OCI-LY7 (cell line): ENCODE results near the gene KRT12. TPM values are rescaled to one million over a fixed set of nuclear protein-coding genes. Genes with fewer than 3 reads are reported as not detected.

Experiments used
- BruUV-seq: library from RNA; stranded (reverse); fragments of 400-500 nt; replicated peaks from 2 replicates; lab custom pipeline; 2021; lab: Mats Ljungman, UMichigan
- CTCF ChIA-PET: fragments of 300-600 bp; sonication (Branson Sonifier 250); formaldehyde crosslinking; loops from one replicate; lab custom pipeline; 2022; ENCODE audit warnings: antibody characterized with exemption; ENCODE audit not compliant: unreplicated experiment; lab: Charles Lee
- POLR2A ChIA-PET: fragments of 300-600 bp; sonication (Branson Sonifier 250); formaldehyde crosslinking; loops from one replicate; lab custom pipeline; 2022; ENCODE audit warnings: antibody characterized with exemption; lab: Charles Lee
- DNase-seq: peaks from one replicate; pipeline ENCODE4 v3.0.0-alpha.2; 2015; ENCODE audit warnings: low spot score
- H2AFZ ChIP-seq: fragments of 200-600 bp; sonication (generic), shearing (Covaris generic); 2 replicates; pipeline ENCODE4 v1.6.1; 2014; ENCODE audit warnings: mild to moderate bottlenecking, antibody characterized with exemption, low read length, moderate library complexity
- H3K27ac ChIP-seq: fragments of 200-600 bp; sonication (generic); 2 replicates; pipeline ENCODE4 v1.5.1; 2014; ENCODE audit warnings: mixed run types, low read depth, mild to moderate bottlenecking, moderate library complexity, low read length, inconsistent platforms; ENCODE audit not compliant: poor library complexity, severe bottlenecking
- H3K36me3 ChIP-seq: fragments of 200-600 bp; sonication (generic); 2 replicates; pipeline ENCODE4 v1.6.1; 2014; ENCODE audit warnings: mild to moderate bottlenecking, antibody characterized with exemption, low read length, moderate library complexity, mixed read lengths; ENCODE audit not compliant: insufficient read depth
- H3K4me1 ChIP-seq: fragments of 200-600 bp; sonication (generic); 2 replicates; pipeline ENCODE4 v1.5.1; 2014; ENCODE audit warnings: mild to moderate bottlenecking, low read length; ENCODE audit not compliant: insufficient read depth, poor library complexity, severe bottlenecking
- H3K4me2 ChIP-seq: fragments of 200-600 bp; sonication (generic); 2 replicates; pipeline ENCODE4 v1.6.1; 2014; ENCODE audit warnings: mild to moderate bottlenecking, low read length
- H3K4me3 ChIP-seq: fragments of 200-600 bp; sonication (generic); 2 replicates; pipeline ENCODE4 v1.5.1; 2014; ENCODE audit warnings: mild to moderate bottlenecking, low read depth, low read length; ENCODE audit not compliant: poor library complexity, severe bottlenecking
- H3K79me2 ChIP-seq: fragments of 200-600 bp; sonication (generic); 2 replicates; pipeline ENCODE4 v1.6.1; 2016; ENCODE audit warnings: low read depth, mild to moderate bottlenecking, low read length, moderate library complexity, mixed read lengths; ENCODE audit not compliant: insufficient read depth
- H3K9me2 ChIP-seq: fragments of 200-600 bp; sonication (generic); 2 replicates; pipeline ENCODE4 v1.6.1; 2016; ENCODE audit warnings: mild to moderate bottlenecking, low read length, mixed read lengths; ENCODE audit not compliant: insufficient read depth
- H3K9me3 ChIP-seq: fragments of 200-600 bp; sonication (generic); 2 replicates; pipeline ENCODE4 v1.6.1; 2014; ENCODE audit warnings: mild to moderate bottlenecking, mixed run types, low read length, mixed read lengths
- H4K20me1 ChIP-seq: fragments of 200-600 bp; sonication (generic); 2 replicates; pipeline ENCODE4 v1.6.1; 2014; ENCODE audit warnings: mild to moderate bottlenecking, antibody characterized with exemption, low read length, moderate library complexity, mixed read lengths; ENCODE audit not compliant: insufficient read depth
- EZH2phosphoT487 ChIP-seq: fragments of 200-600 bp; sonication (generic); IDR thresholded peaks from 2 replicates; pipeline ENCODE4 v1.6.1; 2018; ENCODE audit warnings: low read depth, borderline replicate concordance, mild to moderate bottlenecking, mixed run types, antibody characterized with exemption, low read length, moderate library complexity, mixed read lengths
- intact Hi-C: fragments of 100-400 bp; cut with micrococcal nuclease; formaldehyde crosslinking; loops from one replicate; pipeline ENCODE4 v1.10.0; 2022; ENCODE audit not compliant: unreplicated experiment
- total RNA-seq, 2 experiments: library from RNA; depleted of rRNA in 1 of 2; stranded (reverse); fragments of >200 nt in 1 of 2; shearing (Covaris generic) in 1 of 2; gene quantifications; 2 replicates each; pipeline ENCODE4 v1.2.3, GENCODE V29; 2014 to 2022
- TF ChIP-seq, protein P1 (sequence below): fragments of 200-600 bp; sonication (generic); conservative IDR thresholded peaks from 2 replicates; pipeline ENCODE4 v1.5.1; 2014; ENCODE audit warnings: mild to moderate bottlenecking, antibody characterized with exemption, low read length, moderate library complexity, mixed read lengths

Gene KRT12
- total RNA-seq, 2 experiments from 2014 or later = not detected

DNA sequence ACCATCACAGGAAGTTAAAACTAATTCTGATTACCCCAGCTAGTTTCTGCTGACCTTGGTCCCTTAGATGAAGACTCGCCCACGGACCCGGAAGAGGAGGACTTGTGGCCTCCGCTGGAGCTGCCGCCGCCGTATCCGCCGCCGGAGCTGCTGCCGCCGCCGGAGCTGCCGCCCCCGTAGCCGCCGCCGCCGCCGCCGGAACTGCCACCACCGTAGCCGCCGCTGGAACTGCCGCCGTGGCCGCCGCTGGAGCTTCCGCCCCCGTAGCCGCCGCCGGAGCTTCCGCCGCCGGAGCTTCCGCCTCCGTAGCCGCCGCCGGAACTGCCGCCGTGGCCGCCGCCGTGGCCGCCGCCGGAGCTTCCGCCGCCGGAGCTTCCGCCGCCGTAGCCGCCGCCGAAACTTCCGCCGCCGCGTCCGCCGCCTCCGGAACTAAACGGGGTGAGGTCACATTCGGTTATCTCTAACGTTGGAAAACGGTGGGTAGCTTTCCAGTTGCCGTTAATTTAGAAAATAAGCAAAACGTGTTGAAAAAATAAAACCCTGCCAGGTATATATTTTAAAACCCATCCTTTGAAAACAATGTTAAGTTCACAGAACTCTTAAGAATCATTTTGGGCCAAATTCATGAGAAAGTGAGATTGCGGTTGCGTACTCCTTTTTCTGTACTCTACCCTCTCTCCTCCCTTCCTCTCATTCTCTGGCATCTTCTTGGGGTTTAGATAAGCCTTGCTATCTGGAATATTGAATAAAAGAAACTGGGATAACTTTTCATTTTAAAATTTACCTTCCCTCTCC is 48.1 kb downstream of the KRT12 start:
- H3K36me3 ChIP-seq = peaks cover 16% of the 10 kb centered on the region
- peak overlapping the region; percentile 56 for H3K27ac ChIP-seq
- DNase-seq = peak; percentile 84
- H3K4me1 ChIP-seq = peaks cover 8% of the 10 kb centered on the region
- H3K79me2 ChIP-seq = peaks cover 9% of the 10 kb centered on the region; the same call in 1 of the 2 replicates
- no TSS peak for BruUV-seq
- CTCF ChIA-PET = no interaction called here
- H2AFZ ChIP-seq = peak overlapping the region; percentile 98
- H3K4me2 ChIP-seq = peak overlapping the region; percentile 91
- no peaks in the 10 kb centered on the region for H3K9me3 ChIP-seq
- POLR2A ChIA-PET = interaction anchor here (0.6 to 1.7 kb wide), 4 partner anchors 14 to 869 kb away, joined by 3 to 7 read pairs (median 3); no protein-coding TSS in a partner anchor
- H3K4me3 ChIP-seq = peak overlapping the region; percentile 78
- H3K9me2 ChIP-seq = no peaks in the 10 kb centered on the region
- TF ChIP-seq, protein P1, sequence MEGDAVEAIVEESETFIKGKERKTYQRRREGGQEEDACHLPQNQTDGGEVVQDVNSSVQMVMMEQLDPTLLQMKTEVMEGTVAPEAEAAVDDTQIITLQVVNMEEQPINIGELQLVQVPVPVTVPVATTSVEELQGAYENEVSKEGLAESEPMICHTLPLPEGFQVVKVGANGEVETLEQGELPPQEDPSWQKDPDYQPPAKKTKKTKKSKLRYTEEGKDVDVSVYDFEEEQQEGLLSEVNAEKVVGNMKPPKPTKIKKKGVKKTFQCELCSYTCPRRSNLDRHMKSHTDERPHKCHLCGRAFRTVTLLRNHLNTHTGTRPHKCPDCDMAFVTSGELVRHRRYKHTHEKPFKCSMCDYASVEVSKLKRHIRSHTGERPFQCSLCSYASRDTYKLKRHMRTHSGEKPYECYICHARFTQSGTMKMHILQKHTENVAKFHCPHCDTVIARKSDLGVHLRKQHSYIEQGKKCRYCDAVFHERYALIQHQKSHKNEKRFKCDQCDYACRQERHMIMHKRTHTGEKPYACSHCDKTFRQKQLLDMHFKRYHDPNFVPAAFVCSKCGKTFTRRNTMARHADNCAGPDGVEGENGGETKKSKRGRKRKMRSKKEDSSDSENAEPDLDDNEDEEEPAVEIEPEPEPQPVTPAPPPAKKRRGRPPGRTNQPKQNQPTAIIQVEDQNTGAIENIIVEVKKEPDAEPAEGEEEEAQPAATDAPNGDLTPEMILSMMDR = no peak
- TF ChIP-seq EZH2phosphoT487 = no peak
- no peaks in the 10 kb centered on the region for H4K20me1 ChIP-seq
- intact Hi-C loops = no loop called here

DNA sequence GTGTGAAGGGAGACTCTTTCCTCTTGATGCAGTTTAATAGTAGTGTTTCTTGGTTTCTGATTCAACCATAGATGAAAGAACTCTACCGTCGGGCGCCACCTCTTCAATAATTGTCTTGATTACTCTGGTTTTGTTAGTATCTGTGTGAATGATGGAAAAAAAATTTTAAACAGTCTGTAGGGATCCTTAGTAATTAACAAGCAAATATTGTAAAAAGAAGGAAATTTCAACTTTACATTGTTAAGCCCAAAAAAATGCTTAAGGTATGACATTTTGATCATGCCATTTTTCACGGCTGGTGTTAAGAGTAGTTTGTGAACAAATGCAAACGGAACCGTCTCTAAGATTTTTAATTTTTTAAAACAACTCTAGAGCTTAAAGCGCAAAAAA is 48.7 kb downstream of the KRT12 start:
- Histone ChIP-seq H3K4me2 (peak overlapping the region; percentile 91), H3K79me2 (peaks cover 9% of the 10 kb centered on the region; the same call in 1 of the 2 replicates), H3K4me3 (peak overlapping the region; percentile 78), H3K27ac (peak overlapping the region; percentile 56), H3K9me2 (no peaks in the 10 kb centered on the region), H3K4me1 (peaks cover 8% of the 10 kb centered on the region), H3K36me3 (peaks cover 16% of the 10 kb centered on the region), H3K9me3 (no peaks in the 10 kb centered on the region), H2AFZ (peak overlapping the region; percentile 73), H4K20me1 (no peaks in the 10 kb centered on the region)
- TF ChIP-seq, protein P1 = no peak
- TF ChIP-seq EZH2phosphoT487 = no peak
- CTCF ChIA-PET = no interaction called here
- intact Hi-C loops = no loop called here
- DNase-seq = no peak
- POLR2A ChIA-PET = interaction anchor here (0.9 to 1.7 kb wide), 2 partner anchors 15 to 870 kb away, joined by 3 to 7 read pairs; no protein-coding TSS in a partner anchor
- TSS peak; percentile 97 for BruUV-seq
